SKM-1 treated with dmso at 0.1 percent for 144 hours (cell line): ENCODE data around the gene WSB1.

Source experiments
- DNase-seq: peaks from one replicate; lab custom pipeline; 2025; ENCODE audit not compliant: unreplicated experiment; lab: John Stamatoyannopoulos, UW

The WSB1 gene

GRCh38 chr17:27333410-27333980 is 39.6 kb downstream of the WSB1 start:
- DNase-seq: no peak

GRCh38 chr17:27336184-27336583 is 42.3 kb downstream of the WSB1 start:
- DNase-seq: peak; percentile 78

- no peak for DNase-seq
Measured at GRCh38 chr17:27338536-27338985, 44.6 kb downstream of the WSB1 start.

DNA sequence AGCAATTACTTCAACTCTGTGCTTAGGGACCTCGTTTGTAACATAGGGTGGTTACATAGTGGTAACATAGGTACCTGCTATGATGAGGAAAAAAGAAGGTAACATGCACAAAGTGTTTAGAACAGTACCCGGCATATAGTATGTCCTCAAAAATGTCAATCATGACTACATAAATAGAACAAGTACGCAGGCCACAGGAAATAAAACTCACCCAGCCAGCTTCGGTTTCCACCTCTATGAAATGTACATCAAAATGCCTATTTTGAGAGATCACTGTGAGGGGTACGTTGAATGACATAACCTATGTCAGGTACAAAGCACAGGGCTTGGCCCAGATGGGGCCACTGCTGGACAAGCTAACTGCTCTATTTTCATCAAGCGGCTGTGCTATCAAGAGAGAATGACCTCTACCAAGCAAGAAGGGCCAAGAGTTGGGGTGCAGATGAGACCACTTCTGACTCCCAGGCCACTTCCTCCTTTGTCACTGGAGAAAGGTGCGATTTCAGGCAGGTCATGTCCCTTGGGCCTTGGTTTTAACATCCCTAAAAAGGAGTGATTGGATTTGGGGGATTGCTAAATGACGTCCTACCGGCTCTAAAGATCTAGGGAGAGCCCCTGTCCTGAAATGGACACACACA is 45.4 kb downstream of the WSB1 start:
- DNase-seq: no peak

GRCh38 chr17:27339836-27340550 is 46.1 kb downstream of the WSB1 start:
- no peak for DNase-seq

DNA sequence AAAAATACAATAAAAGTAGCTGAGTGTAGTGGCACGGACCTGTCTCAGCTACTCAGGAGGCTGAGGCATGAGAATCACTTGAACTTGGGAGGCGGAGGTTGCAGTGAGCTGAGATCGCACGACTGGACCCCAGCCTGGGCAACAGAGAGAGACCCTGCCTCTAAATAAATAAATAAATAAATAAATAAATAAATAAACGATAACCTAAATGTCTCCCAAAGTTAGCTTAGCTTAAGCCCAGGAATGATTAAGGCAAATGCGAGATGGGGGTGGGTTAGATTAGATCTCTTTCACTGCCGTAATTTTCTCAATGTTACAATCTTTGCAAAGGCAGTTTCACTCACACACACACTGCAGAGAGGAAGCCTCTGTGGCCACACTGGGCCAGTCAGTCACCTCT is 46.7 kb downstream of the WSB1 start:
- DNase-seq: no peak

- DNase-seq: no peak
Measured at GRCh38 chr17:27341041-27341471, 47.1 kb downstream of the WSB1 start.

DNA sequence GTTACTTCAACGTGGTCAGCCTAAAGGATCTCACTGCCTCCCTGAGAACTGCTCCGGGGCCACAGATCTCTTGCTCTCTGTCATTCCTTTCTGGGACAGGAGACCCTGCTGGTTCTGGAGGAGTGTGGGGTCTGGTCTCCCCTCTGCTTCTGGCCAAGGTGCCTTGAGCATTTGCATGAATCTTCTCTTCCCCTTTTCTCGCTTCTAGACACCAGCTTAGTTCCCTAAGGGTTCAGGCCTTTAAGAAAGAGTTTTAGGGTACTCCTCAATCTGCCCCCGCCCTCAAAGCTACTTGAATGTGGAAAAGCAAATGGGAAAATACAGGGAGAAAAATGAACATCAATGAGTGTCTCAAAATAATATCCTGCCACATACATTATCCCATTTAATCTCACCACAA is 48.1 kb downstream of the WSB1 start:
- DNase-seq: no peak

DNA sequence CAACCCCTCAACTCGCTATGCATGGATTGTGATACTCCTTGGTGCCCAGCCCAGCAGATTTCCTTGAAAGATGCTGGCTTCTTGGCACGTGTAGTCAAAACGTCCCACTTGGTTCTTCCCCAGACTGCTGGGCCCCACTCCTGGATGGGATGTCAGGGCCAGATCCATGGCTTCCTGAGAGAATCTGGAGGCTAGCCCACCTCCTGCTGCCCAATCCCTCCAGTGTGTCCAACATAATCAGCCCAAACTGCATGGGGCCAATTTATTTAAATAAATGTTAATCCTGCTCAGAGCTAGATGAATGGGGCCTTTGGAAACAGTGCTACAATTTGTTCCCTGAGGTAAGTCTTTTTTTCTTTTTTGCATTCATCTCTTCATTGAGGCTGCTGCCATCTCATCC is 49.4 kb downstream of the WSB1 start:
- no peak for DNase-seq

GRCh38 chr17:27343977-27344607 is 50.2 kb downstream of the WSB1 start:
- no peak for DNase-seq

DNA sequence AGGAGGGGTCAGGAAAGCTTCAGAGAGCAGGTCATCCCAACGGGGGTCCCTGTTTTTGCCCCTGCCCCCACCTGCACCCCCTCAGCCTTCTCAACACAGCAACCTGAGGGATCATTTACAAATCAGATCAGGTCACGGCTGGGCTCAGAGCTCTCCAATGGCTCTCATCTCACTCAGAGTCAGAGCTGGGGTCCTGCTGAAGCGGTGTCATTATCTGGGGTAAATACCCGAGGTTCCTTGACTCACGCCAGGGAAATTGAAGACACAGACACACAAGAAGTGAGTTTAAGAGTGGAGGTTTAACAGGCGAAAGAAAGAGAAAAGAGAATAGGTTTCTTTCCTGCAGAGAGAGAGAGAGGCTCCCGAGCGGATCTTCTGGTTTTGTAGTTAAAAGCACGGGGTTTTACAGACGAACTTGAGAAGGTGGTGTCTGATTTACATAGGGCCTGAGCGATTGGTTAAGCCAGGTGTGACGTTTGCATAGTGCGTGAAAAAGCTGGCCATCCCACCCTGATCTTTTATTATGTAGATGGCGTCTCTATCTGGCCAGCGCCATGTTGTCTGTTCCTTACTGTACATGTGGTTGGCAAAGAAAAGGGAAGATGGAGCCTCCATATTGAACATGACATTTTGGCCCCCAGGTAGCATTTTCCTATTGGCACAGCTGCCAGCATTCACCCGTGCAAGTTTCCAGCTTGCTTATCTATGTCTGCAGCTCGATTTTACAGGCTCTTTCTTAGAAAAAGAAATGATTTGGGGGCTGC is 51.4 kb downstream of the WSB1 start:
- DNase-seq: no peak

- no peak for DNase-seq
Measured at GRCh38 chr17:27346228-27346899, 52.5 kb downstream of the WSB1 start.

GRCh38 chr17:27348196-27348595 is 54.3 kb downstream of the WSB1 start:
- DNase-seq: no peak

DNA sequence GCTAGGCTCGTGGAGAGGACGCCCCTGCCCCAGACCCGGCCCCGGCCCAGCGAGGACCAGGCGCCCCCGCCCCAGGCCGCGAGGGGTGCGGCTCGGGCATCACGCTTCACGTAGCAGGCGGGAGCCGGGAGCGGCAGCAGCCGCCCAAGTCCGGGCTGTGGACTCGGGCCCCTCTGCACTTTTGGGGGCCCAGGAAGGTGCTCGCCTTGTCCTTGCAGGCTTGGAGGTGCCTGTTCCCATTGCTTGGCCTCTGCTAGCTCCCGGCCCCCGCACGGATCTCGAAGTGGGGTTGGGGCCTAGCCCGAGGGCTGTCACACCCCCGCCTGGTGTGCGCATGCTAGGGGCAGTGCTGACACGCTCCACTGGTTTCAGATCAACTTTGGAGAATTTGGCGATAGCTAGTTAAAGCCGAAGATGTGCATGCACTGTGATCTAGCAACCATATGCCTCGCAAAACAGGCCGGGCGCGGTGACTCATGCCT is 55.7 kb downstream of the WSB1 start:
- no peak for DNase-seq

DNA sequence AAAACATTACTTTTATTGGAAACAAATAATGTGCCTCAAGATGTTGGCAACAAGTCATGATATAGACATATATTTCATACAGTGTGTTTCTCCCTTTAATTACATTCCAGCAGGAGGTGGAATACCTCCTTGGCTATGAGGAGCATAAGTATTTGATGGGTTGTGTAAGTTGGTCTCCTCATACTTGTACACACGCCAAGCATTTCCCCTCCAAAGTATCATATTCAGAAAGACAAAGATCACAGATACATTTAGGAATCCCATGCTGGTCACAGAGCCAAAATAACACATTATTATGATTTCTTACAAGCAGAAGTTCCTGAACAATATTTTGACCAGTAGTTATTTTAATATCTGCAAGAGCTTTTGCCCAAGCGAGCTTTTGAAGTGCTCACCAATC is 57.8 kb downstream of the WSB1 start:
- no peak for DNase-seq

- no peak for DNase-seq
Measured at GRCh38 chr17:27352448-27353032, 58.6 kb downstream of the WSB1 start.

DNA sequence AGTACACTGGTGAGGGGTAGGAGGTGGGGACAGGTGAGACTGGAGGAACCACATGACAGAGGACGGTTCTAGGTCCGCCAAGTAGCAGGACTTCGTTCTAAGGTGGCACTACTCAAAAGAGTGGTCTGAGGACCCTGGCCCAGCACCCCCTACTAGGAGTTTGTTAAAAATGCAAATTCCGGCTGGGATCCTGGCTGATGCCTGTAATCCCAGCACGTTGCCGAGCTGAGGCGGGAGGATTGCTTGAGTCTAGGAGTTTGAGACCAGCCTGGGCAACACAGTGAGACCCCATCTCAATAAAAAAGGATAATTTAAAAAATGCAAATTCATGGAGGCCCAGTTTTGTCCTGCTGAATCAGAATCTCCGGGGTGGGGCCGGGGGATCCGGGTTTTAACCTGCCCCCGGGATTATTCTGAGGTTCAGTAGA is 59.1 kb downstream of the WSB1 start:
- no peak for DNase-seq

DNA sequence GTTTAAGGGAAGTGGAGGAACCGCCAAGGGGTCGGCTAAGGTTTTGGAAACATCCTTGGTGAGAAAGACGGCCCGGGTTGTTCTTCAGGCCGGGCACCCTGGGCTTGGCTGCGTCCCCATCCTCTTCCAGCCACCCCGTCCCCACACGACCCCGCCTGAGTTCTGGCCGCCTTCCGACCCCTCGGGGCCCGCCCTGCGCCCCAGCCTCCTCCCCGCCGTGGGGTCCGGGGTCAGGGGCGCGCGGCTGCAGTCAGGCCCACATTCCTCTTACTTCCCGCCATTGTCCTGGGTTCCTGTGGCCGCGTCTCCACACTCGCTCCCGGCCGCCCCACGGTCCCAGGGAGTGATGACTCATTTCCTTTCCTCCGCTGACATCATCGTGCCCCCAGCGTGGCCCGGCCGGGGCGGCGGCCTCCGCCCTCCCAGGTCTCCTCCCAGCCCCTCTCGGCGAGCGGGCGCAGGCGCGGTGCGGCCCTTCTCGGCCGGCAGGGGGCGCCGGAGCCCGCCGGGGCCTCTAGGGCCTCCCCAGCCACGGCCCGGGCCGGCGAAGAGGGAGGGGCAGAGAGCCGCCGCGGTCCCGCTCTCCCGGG is 59.6 kb downstream of the WSB1 start:
- DNase-seq: peak; percentile 91

- no peak for DNase-seq
Measured at GRCh38 chr17:27354051-27354490, 60.2 kb downstream of the WSB1 start.
